Measurements from ENCODE around the gene MDH1.

- TF ChIP-seq CTCF (tag by site-specific recombination; IDR thresholded peaks at IDR 0.05) (no peak), ZNF660 (tag by site-specific recombination; IDR thresholded peaks at IDR 0.05) (no peak), ZNF654 (tag by site-specific recombination; IDR thresholded peaks at IDR 0.05; ENCODE audit: low read depth) (no peak), PRDM6 (tag by site-specific recombination; IDR thresholded peaks at IDR 0.05) (no peak), REST (tag by site-specific recombination; IDR thresholded peaks at IDR 0.05) (no peak), ZNF670 (tag by site-specific recombination; IDR thresholded peaks at IDR 0.05; ENCODE audit: low read depth) (no peak), ZNF10 (tag by site-specific recombination; IDR thresholded peaks at IDR 0.05) (no peak), ZNF174 (tag by site-specific recombination; IDR thresholded peaks at IDR 0.05) (no peak), ZNF776 (tag by site-specific recombination; IDR thresholded peaks at IDR 0.05; ENCODE audit: borderline replicate concordance) (no peak), ZNF132 (tag by site-specific recombination; IDR thresholded peaks at IDR 0.05; ENCODE audit: borderline replicate concordance) (no peak)
Observed at GRCh38 chr2:63555931-63556330, 32.8 kb upstream of the MDH1 start.

All from HEK293 (cell line).